ENCODE results near the gene DHDDS. TPM values are rescaled to one million over a fixed set of nuclear protein-coding genes. Genes with fewer than 3 reads are reported as not detected.
A peak's percentile ranks its signal among the peaks of the same experiment; 100 is the strongest.

DHDDS gene
- polyA plus RNA-seq, 3 donors from 2014 or later = 18.6 to 40.3 (median 24.4) TPM

DNA sequence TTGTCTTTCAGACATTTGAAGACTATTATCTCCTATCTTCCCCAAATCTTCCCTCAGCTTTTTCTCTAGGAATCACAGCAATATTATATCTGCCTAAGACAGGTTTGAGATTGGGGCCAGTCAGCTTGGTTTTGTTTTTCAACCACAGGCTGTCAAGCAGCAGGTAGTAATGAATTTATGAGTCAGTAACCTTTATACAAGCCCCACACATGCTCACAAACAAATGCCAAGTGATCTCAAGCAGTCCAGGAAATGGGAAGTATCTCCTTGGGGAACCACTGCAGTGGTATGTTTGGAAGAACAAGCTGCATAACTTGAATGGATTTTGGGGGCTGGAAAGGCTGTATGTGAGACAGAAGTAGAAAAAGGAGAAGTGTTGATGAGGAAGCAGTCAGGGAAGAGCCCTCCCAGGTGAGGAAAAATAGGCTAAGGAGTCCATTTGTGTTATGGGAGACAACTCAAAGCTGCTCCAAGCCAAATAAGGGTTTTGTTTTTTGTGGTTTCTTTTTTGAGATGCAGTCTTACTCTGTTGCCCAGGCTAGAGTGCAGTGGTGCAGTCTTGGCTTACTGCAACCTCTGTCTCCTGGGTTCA lies 2.1 kb downstream of the DHDDS start:
- Mint-ChIP-seq H3K4me3 (no peak overlapping the region), H3K27me3 (ENCODE audit: low read depth in 3 of 3) (peaks cover 2 to 5% (median 5%) of the 10 kb centered on the region in 3 donors), H3K36me3 (peaks cover 9 to 18% (median 11%) of the 10 kb centered on the region in 3 donors), H3K9me3 (no peaks in the 10 kb centered on the region), H3K4me1 (peaks cover 21 to 27% of the 10 kb centered on the region in 2 donors), H3K27ac (no peak overlapping the region)
- DNase-seq = no peak

DNA sequence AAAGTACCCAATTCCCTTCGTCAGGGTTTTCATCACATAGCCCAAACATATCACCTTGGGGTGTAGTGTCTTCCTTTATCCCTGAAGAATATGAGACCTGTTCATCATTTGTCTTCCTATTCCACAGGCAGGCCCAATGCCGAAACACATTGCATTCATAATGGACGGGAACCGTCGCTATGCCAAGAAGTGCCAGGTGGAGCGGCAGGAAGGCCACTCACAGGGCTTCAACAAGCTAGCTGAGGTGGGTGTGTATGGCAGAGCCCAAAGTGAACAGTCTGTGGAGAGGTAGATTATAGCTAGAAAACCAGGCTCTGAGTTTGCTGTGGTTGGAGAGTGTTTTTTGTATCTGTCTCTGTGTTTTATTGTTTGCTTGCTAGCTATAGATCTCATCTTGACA lies 5.9 kb downstream of the DHDDS start:
- Mint-ChIP-seq H3K4me1 (peaks cover 9 to 12% of the 10 kb centered on the region in 2 donors), H3K4me3 (no peak overlapping the region), H3K27me3 (ENCODE audit: low read depth in 3 of 3) (peaks cover 0 to 3% (median 0%) of the 10 kb centered on the region in 3 donors), H3K27ac (no peak overlapping the region), H3K9me3 (no peaks in the 10 kb centered on the region), H3K36me3 (peaks cover 17 to 36% (median 21%) of the 10 kb centered on the region in 3 donors)
- DNase-seq = no peak

DNA sequence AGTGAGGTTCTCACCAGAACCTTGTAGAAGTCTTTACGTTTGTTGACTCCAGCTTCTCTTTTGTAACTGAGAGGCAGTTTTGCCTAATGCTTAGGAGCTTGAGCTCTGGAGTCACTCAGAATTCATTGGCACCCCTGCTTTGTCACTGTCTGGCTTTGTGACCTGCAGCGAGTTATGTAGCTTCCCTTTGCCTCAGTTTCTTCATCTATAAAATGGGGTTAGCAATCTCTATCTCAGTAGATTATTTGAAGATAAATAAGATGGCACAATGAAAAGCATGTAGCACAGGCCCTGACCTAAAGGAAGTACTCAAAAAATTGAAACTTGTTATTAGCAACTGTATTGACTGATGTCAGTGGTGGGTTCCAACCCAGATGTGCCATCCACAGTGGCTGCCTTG lies 8.1 kb downstream of the DHDDS start:
- no peak for DNase-seq
- Mint-ChIP-seq H3K9me3 (no peaks in the 10 kb centered on the region), H3K4me3 (no peak overlapping the region), H3K27me3 (ENCODE audit: low read depth in 3 of 3) (peaks cover 0 to 3% (median 0%) of the 10 kb centered on the region in 3 donors), H3K27ac (no peak overlapping the region), H3K36me3 (peaks cover 17 to 49% (median 30%) of the 10 kb centered on the region in 3 donors), H3K4me1 (peaks cover 0 to 1% of the 10 kb centered on the region in 2 donors)

DNA sequence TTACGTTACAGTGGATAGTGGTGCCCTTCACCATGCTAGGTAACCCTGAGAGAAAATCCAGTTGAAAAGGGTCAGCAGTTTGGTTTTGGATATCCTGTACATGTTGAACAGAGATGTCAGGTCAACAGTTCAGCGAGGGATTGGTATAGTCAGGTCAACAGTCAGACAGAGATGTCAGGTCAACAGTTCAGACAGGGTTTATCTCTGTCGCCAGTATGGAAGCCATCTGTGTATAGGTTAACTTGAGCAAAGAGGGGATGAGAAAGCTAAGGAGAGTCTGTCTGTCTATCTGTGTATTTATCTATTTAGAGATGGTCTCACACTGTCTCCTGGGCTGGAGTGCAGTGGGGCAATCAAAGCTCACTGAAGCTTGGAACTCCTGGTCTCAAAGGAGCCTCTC lies 17.7 kb downstream of the DHDDS start:
- H3K27me3 Mint-ChIP-seq (ENCODE audit: low read depth in 3 of 3) = peaks cover 0 to 4% (median 0%) of the 10 kb centered on the region in 3 donors
- H3K4me1 Mint-ChIP-seq = no peaks in the 10 kb centered on the region
- H3K36me3 Mint-ChIP-seq = peaks cover 16 to 38% (median 24%) of the 10 kb centered on the region in 3 donors
- DNase-seq = no peak
- H3K9me3 Mint-ChIP-seq = no peaks in the 10 kb centered on the region
- no peak overlapping the region for H3K27ac Mint-ChIP-seq
- no peak overlapping the region for H3K4me3 Mint-ChIP-seq

DNA sequence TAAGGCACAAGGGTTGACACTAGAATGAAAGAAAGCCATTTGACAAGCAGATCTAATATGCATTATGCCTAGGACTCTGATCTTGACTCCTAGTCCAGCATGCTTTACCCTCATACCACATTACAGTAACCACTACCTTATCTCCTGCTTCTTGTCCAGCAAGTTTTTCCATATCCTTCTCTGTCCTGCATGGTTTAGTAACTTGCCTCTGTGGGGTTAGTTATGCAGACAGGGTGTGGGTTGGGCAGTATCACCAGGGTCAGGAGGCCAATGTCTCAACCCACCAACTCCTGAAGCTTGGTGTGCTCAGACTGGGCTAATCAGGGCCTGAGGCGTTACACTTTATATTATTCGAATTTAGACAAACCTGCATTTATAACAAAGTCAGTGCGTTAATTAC lies 18.8 kb downstream of the DHDDS start:
- Mint-ChIP-seq H3K4me3 (no peak overlapping the region), H3K9me3 (no peaks in the 10 kb centered on the region), H3K27me3 (ENCODE audit: low read depth in 3 of 3) (peaks cover 0 to 4% (median 0%) of the 10 kb centered on the region in 3 donors), H3K36me3 (peaks cover 16 to 38% (median 23%) of the 10 kb centered on the region in 3 donors), H3K27ac (no peak overlapping the region), H3K4me1 (no peaks in the 10 kb centered on the region)
- no peak for DNase-seq

DNA sequence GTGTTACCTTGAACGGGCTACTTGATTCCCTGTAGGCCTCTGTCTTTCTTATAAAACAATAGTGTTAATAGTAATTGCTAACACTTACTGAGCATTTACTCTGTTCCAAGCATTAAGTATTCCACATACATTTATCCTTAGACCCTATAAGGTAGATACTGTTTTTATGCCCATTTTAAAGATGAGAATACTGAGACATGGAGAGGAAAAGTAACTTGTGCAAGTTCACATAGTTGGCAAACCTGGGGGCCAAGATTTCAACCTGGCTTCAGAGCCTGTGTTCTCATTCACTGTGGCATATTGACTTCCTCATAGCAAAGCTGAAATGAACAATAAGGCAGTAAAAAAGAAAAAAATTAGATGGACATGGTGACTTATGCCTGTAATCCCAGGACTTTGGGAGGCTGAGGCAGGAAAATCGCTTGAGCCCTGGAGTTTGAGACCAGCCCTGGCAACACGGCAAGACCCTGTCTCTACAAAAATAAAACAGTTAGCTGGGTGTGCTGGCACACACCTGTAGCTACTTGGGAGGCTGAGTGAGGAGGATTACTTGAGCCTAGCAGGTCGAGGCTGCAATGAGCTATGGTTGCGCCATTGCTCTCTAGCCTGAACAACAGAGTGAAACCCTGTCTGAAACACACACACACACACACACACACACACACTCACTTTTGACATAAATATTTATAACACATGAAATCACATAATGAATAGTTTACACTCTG lies 20.5 kb downstream of the DHDDS start:
- peaks cover 0 to 2% (median 0%) of the 10 kb centered on the region in 3 donors for H3K27me3 Mint-ChIP-seq (ENCODE audit: low read depth in 3 of 3)
- H3K36me3 Mint-ChIP-seq = peaks cover 11 to 28% (median 17%) of the 10 kb centered on the region in 3 donors
- H3K27ac Mint-ChIP-seq = no peak overlapping the region
- no peaks in the 10 kb centered on the region for H3K4me1 Mint-ChIP-seq
- H3K4me3 Mint-ChIP-seq = no peak overlapping the region
- no peak for DNase-seq
- H3K9me3 Mint-ChIP-seq = no peaks in the 10 kb centered on the region

DNA sequence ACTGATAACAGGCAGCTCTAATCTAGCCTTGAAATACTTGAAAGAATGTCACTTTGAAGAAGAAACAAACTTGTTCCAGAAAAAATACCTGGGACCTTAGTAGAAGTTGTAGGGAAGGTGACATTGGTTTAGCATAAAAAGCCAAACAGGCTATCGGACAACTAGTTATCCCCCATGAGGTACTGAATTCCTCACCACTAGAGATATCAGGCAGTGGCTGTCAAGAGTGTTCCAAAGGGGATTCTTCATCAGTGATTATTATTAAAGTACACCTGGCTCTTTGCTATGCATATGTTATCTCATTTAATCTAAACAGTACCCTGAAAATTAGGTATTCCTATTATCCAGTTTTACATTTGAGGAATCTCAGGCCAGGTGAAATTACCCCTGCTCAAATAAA lies 27.0 kb downstream of the DHDDS start:
- peaks cover 9 to 24% (median 13%) of the 10 kb centered on the region in 3 donors for H3K36me3 Mint-ChIP-seq
- H3K27ac Mint-ChIP-seq = no peak overlapping the region
- no peak for DNase-seq
- no peaks in the 10 kb centered on the region for H3K27me3 Mint-ChIP-seq (ENCODE audit: low read depth in 3 of 3)
- H3K4me1 Mint-ChIP-seq = no peaks in the 10 kb centered on the region
- H3K9me3 Mint-ChIP-seq = no peaks in the 10 kb centered on the region
- H3K4me3 Mint-ChIP-seq = no peak overlapping the region

DNA sequence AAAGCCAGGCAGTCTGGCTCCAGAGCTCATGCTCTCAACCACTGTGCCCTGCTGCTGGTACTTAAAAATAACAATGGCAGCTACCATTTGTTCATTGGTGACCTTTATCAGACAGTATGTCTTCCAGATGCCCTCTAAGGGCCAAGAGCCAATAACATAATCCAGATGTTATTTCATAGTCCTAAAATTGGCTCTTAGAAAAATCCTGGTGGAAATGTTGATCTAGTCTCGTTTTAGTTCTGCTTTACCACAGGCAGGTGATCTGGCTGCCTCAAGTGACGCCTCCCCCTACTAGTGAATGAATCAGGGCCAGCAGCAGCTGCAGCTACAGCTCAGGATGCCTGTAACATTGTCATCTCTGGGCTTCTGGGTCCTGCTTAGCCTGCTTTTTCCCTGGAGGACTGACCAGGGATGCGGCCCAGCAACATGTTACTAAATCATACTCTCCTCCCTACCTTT lies 27.5 kb downstream of the DHDDS start:
- Mint-ChIP-seq H3K27ac (no peak overlapping the region), H3K9me3 (no peaks in the 10 kb centered on the region), H3K4me3 (no peak overlapping the region), H3K27me3 (ENCODE audit: low read depth in 3 of 3) (no peaks in the 10 kb centered on the region), H3K4me1 (no peaks in the 10 kb centered on the region), H3K36me3 (peaks cover 8 to 28% (median 13%) of the 10 kb centered on the region in 3 donors)
- DNase-seq = no peak

DNA sequence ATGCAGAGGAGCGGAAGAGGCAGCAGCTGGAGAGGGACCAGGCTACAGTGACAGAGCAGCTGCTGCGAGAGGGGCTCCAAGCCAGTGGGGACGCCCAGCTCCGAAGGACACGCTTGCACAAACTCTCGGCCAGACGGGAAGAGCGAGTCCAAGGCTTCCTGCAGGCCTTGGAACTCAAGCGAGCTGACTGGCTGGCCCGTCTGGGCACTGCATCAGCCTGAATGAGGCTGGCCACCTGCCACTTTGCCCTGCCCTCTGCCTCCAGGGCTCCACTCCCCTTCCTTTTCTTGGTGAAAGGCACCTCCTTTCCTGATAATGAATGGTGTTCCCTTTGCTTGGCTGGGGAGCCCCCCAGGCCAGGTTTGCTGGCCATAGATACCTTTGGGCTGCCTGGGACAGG lies 36.8 kb downstream of the DHDDS start:
- DNase-seq = no peak

DNA sequence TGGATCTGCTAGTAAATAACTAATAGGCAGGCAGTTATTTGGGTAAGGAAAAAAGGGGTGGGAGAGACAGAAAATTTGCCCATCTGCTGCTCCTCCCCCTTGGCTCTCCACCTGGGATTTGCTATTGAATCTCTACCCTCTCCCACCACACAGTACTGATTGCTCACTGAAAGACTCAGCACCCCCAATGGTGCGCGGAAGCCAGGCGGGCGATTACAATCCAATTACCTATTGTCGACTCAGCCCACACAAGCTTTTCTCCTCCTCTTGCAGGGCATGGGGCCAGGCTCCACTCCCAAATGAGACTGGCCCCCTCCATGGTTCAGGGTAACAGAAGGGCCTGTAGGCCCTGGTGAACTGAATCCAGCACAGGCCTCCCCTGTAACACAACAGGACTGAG lies 37.4 kb downstream of the DHDDS start:
- DNase-seq = no peak
- peaks cover 7 to 25% (median 12%) of the 10 kb centered on the region in 3 donors for H3K36me3 Mint-ChIP-seq
- peaks cover 30 to 36% of the 10 kb centered on the region in 2 donors for H3K4me1 Mint-ChIP-seq
- H3K27me3 Mint-ChIP-seq (ENCODE audit: low read depth in 3 of 3) = peaks cover 3 to 15% (median 4%) of the 10 kb centered on the region in 3 donors
- H3K27ac Mint-ChIP-seq = no peak overlapping the region
- no peaks in the 10 kb centered on the region for H3K9me3 Mint-ChIP-seq
- no peak overlapping the region for H3K4me3 Mint-ChIP-seq

More for the DNA sequence above, 36.8 kb downstream of the DHDDS start:
- H3K36me3 Mint-ChIP-seq = peaks cover 8 to 28% (median 10%) of the 10 kb centered on the region in 3 donors
- H3K27me3 Mint-ChIP-seq (ENCODE audit: low read depth in 3 of 3) = peaks cover 2 to 15% (median 3%) of the 10 kb centered on the region in 3 donors
- no peaks in the 10 kb centered on the region for H3K9me3 Mint-ChIP-seq
- no peak overlapping the region for H3K27ac Mint-ChIP-seq
- H3K4me1 Mint-ChIP-seq = peaks cover 27 to 29% of the 10 kb centered on the region in 2 donors
- no peak overlapping the region for H3K4me3 Mint-ChIP-seq

DNA sequence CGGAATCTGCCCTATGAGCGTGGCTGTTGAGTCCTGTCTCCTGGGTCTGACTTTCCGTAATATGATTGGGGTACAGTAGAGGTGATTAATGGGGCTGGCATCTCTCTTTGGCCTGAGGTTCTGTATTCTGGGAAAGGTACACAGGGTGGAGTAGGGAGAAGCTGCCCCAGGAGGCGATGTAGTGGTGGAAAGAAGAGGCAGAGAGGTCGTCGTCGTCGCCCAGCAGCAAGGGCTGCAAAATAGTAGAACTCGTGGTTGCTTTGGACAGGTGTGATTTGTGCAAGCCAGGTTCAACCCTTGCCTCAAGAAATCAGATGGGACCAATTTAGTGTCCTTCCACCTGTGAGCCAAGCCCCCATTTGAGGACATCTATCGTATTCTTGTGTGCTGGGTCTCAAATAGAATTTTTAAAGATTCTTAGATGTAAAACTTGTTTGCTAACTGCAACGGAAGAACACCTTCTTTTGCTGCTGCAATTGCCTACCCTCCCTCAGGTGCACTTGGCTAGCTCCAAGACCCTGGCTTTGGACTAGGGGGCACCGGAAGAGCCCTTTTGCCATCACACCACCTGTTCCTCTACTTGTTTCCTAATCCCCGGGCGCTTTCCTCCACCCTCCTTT lies 38.9 kb downstream of the DHDDS start:
- peak overlapping the region in 5 of 6 donors; percentile 17 to 82 (median 69) for H3K27ac Mint-ChIP-seq
- peak overlapping the region; percentile 90 to 98 (median 97) for H3K4me3 Mint-ChIP-seq
- DNase-seq = no peak
- peaks cover 32 to 41% of the 10 kb centered on the region in 2 donors for H3K4me1 Mint-ChIP-seq
- peaks cover 0 to 23% (median 16%) of the 10 kb centered on the region in 3 donors for H3K36me3 Mint-ChIP-seq
- peaks cover 3 to 15% (median 4%) of the 10 kb centered on the region in 3 donors for H3K27me3 Mint-ChIP-seq (ENCODE audit: low read depth in 3 of 3)
- H3K9me3 Mint-ChIP-seq = no peaks in the 10 kb centered on the region

DNA sequence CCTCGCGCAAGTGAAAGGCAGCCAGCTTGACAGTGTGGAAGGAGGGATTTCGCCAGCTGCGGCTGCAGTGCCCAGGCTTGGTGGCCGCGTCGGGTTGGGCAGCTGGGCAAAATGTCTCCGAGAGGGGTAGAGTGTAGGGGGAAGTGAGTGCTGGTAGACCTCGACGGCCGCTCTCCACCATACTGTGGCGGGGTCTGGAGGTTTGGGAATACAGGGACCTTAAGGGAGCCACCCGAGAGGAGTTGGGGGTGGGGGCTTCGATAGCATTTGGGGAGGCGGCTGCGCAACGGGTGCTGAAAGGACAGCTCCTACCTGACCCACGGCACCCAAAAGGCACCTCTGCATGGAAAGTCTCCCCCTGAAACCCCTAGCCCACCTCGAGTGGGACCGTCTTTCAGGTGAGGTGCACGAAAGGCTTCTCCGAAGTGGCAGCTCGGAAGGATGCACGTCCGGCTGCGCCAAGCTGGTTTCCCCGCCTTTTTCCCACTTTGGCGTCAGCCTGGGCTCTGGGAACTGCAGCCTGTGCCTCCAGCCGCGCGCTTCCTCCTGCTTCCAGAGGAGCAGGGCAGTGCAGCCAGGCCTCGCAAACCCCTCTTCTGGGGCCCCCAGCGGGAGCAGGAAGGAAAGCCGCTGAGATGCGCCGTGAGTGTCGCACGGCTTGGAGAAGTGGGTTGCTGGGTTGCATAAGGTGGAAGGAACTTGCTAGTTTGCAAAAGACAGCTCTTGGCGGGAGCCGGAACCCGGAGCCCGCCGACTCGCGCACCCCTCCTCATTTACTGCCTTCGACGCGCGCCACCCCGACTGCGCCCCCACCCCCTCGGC lies 39.6 kb downstream of the DHDDS start:
- H3K27me3 Mint-ChIP-seq (ENCODE audit: low read depth in 3 of 3) = peaks cover 3 to 15% (median 4%) of the 10 kb centered on the region in 3 donors
- peaks cover 0 to 25% (median 16%) of the 10 kb centered on the region in 3 donors for H3K36me3 Mint-ChIP-seq
- H3K27ac Mint-ChIP-seq = peak overlapping the region; percentile 87 to 96 (median 95)
- no peaks in the 10 kb centered on the region for H3K9me3 Mint-ChIP-seq
- peaks cover 32 to 45% of the 10 kb centered on the region in 2 donors for H3K4me1 Mint-ChIP-seq
- DNase-seq = peak in 2 of 3 donors; percentile 25 to 27
- H3K4me3 Mint-ChIP-seq = peak overlapping the region; percentile 90 to 98 (median 97)

DNA sequence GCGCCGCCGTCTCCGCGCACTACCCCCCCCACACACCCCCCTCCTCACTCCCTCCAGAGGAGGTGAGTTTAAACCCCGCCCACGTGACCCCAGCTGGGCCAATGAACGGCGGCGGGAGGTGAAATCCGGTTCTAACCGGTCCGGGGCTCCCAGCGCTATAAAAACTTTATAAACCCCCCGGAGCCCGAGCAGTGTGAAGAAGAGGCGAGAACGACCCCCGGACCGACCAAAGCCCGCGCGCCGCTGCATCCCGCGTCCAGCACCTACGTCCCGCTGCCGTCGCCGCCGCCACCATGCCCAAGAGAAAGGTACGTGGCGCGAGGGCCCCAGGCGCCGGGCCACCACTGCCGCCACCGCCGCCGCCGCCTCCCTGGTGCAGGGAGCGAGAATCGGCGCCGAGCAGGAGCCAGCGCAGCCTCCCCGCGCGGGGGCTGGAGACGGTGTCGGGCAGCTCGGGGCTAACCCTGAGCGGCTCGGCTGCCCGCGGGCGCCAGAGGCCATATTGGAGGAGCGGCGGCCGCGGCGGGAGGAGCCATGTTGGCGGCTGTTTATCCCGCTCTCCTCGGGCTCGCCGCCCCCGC lies 40.3 kb downstream of the DHDDS start, which contains the start of gene HMGN2:
TSS of gene HMGN2 (plus strand) at position 121 of the 581 bp plus-strand sequence. CDS start at position 294, 173 bp downstream.
- no peaks in the 10 kb centered on the region for H3K9me3 Mint-ChIP-seq
- peak; percentile 79 to 83 (median 81) for DNase-seq
- peak within 1 kb of the TSS; percentile 87 to 96 (median 95) for H3K27ac Mint-ChIP-seq
- peak within 1 kb of the TSS; percentile 90 to 98 (median 97) for H3K4me3 Mint-ChIP-seq
- H3K27me3 Mint-ChIP-seq (ENCODE audit: low read depth in 3 of 3) = peaks cover 4 to 15% (median 6%) of the 10 kb centered on the region in 3 donors
- peaks cover 0 to 21% (median 11%) of the 10 kb centered on the region in 3 donors for H3K36me3 Mint-ChIP-seq
- peaks cover 36 to 47% of the 10 kb centered on the region in 2 donors for H3K4me1 Mint-ChIP-seq

Measured in immature natural killer cell (primary cell).